K562 (cell line): Measurements from ENCODE around the gene SMG7. TPM values are rescaled to one million over a fixed set of nuclear protein-coding genes. Genes with fewer than 3 reads are reported as not detected.

Source experiments
- ARHGAP35 ChIP-seq: fragments of 450-650 bp; IDR thresholded peaks from 2 replicates; pipeline ENCODE4 v1.6.1; 2018; ENCODE audit not compliant: partially characterized antibody
- HMBOX1 ChIP-seq: sonication (generic); IDR thresholded peaks from 2 replicates; pipeline ENCODE4 v1.6.1; 2016
- HNRNPLL ChIP-seq: fragments of 200-400 bp; formaldehyde crosslinking; IDR thresholded peaks from 2 replicates; pipeline ENCODE4 v1.6.1; 2017; ENCODE audit warnings: low read length, low read depth, mild to moderate bottlenecking; ENCODE audit not compliant: poor library complexity, severe bottlenecking
- KAT8 ChIP-seq: fragments of 450-650 bp; IDR thresholded peaks from 2 replicates; pipeline ENCODE4 v1.6.1; 2016; ENCODE audit warnings: low read depth, mild to moderate bottlenecking
- NFYB ChIP-seq: IDR thresholded peaks from 2 replicates; pipeline ENCODE4 v1.6.1; 2011; ENCODE audit warnings: mild to moderate bottlenecking, moderate library complexity; ENCODE audit not compliant: insufficient read length; ENCODE audit errors: extremely low read depth
- TEAD2 ChIP-seq: fragments of 450-650 bp; IDR thresholded peaks from 2 replicates; pipeline ENCODE4 v1.6.1; 2016; ENCODE audit warnings: missing genetic modification characterization, control low read depth, missing compliant biosample characterization
- ZBTB11 ChIP-seq, 3 experiments: fragments of 200-800 bp in 1 of 3; fragments of 250-450 bp in 1 of 3; fragments of 450-650 bp in 1 of 3; sonication (Bioruptor Pico) in 1 of 3; sonication (Bioruptor generic) in 1 of 3; formaldehyde crosslinking in 1 of 3; IDR thresholded peaks; 2 replicates each; pipeline versions ENCODE4 v1.6.1 to v1.8.0; 2016 to 2022; ENCODE audit warnings: mild to moderate bottlenecking in 2 of 3, missing genetic modification characterization in 2 of 3, missing compliant biosample characterization in 1 of 3, moderate library complexity in 1 of 3
- ZBTB40 ChIP-seq, 2 experiments: fragments of 450-650 bp in 1 of 2; sonication (generic) in 1 of 2; formaldehyde crosslinking in 1 of 2; IDR thresholded peaks; 2 replicates each; pipeline versions ENCODE4 v1.7.1 to v1.9.0; 2016 to 2022; ENCODE audit warnings: inconsistent platforms in 1 of 2, mild to moderate bottlenecking in 1 of 2, missing genetic modification reagents in 1 of 2
- ZNF165 ChIP-seq: fragments of 250-450 bp; sonication (Bioruptor Pico); IDR thresholded peaks from 2 replicates; pipeline ENCODE4 v1.4.0; 2020; ENCODE audit warnings: borderline replicate concordance
- ZNF3 ChIP-seq: fragments of 250-450 bp; sonication (Bioruptor Pico); IDR thresholded peaks from 2 replicates; pipeline ENCODE4 v1.5.0; 2021; ENCODE audit warnings: mild to moderate bottlenecking, moderate library complexity
- ZNF444 ChIP-seq: fragments of 250-450 bp; sonication (Bioruptor Pico); IDR thresholded peaks from 2 replicates; pipeline ENCODE4 v1.4.0; 2020; ENCODE audit warnings: mild to moderate bottlenecking, moderate library complexity
- ZNF77 ChIP-seq: fragments of 250-450 bp; sonication (Bioruptor Pico); IDR thresholded peaks from 2 replicates; pipeline ENCODE4 v1.5.0; 2020
- ZSCAN32 ChIP-seq: fragments of 450-650 bp; formaldehyde crosslinking; IDR thresholded peaks from 2 replicates; pipeline ENCODE4 v1.4.0; 2020; ENCODE audit warnings: mild to moderate bottlenecking, moderate library complexity
- polyA plus RNA-seq, 8 experiments: library from polyadenylated mRNA; depleted of rRNA in 4 of 8; stranded (reverse) in 5 of 8; unstranded in 3 of 8; fragments of >200 nt; fragmentation: Nextera tagmentation in 2 of 8; fragmentation: Illumina TruSeq in 1 of 8; extraction: Ambion mirVana in 2 of 8; extraction: Trizol in 1 of 8; gene quantifications; 2 replicates each; pipeline versions ENCODE4 v1.2.1 to v1.2.3, GENCODE V29; 2011 to 2014; ENCODE audit warnings: inconsistent platforms in 1 of 8, missing spikeins in 1 of 8
- total RNA-seq, 7 experiments: library from RNA; depleted of rRNA in 6 of 7; stranded (reverse); fragments of >200 nt in 6 of 7; fragmentation: Illumina TruSeq in 2 of 7; extraction: Trizol in 2 of 7; gene quantifications; 2 replicates each; pipeline versions ENCODE4 v1.2.1 to v1.2.3, GENCODE V29; 2011 to 2021; ENCODE audit warnings: low replicate concordance in 1 of 7

Gene SMG7
- total and polyA plus RNA-seq, 9 of the 15 experiments (the other 6 are each of a cell fraction or from before 2014, with no cell fraction given), result 12.4 to 74.6 (median 29.0) TPM

GRCh38 chr1:183471743-183472487, 384 bp upstream of the SMG7 start (continued):
- TF ChIP-seq KAT8 (peak; percentile 96), NFYB (peak; percentile 70), ZSCAN32 (peak; percentile 66; the same call in 1 of the 2 replicates), ZBTB40 (IDR thresholded peaks at IDR 0.05) (peak; percentile 100), ZBTB40 (CRISPR knock-in tag; IDR thresholded peaks at IDR 0.05) (no peak), TEAD2 (tag) (no peak), ZBTB11 (CRISPR knock-in tag; IDR thresholded peaks at IDR 0.05) (peak; percentile 99 to 100 (median 100)), ZNF444 (CRISPR knock-in tag) (0 out of 2 replicates have a peak, but pooled peaks have one; percentile 64), ZNF3 (CRISPR knock-in tag) (no peak), HMBOX1 (no peak), ZNF165 (CRISPR knock-in tag) (no peak), ZNF77 (CRISPR knock-in tag) (no peak), ARHGAP35 (peak; percentile 95), HNRNPLL (peak; percentile 41)
